Thyroid gland (tissue), 4 donors: ENCODE data around the gene TRPT1.

Experiments
- CTCF ChIP-seq, 6 experiments: fragments of 200-600 bp in 3 of 6; fragments of 450-650 bp in 3 of 6; sonication (generic) in 3 of 6; IDR thresholded peaks; one replicate each; pipeline ENCODE4 v1.5.1; 2016 to 2019; ENCODE audit warnings: antibody characterized with exemption in 6 of 6, mild to moderate bottlenecking in 2 of 6, inconsistent platforms in 1 of 6, moderate library complexity in 1 of 6
- POLR2A ChIP-seq, 2 donors: fragments of 450-650 bp; IDR thresholded peaks; one replicate each; pipeline ENCODE4 v1.6.1; 2017; ENCODE audit warnings: antibody characterized with exemption in 2 of 2, mild to moderate bottlenecking in 2 of 2, moderate library complexity in 1 of 2

DNA sequence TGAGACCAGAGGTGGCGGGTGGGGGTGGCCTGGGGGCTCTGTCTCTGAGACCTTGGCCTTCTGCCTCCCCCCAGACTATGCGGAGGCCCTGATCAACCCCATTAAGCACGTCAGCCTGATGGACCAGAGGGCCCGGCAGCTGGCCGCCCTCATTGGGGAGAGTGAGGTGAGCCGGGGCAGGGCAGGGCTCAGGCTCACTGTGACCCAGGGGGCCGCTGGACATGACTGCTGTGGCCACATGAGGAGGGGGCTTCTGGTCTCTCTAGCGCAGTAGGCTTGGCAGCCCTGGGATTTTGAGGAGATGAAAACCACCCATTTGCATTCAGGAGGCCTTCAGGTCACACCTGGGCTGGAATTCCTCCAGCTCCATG, 37.9 kb upstream of the TRPT1 start:
- TF ChIP-seq POLR2A (IDR thresholded peaks at IDR 0.05) (no peak), CTCF (IDR thresholded peaks at IDR 0.05) (no peak)
